K562 (cell line): ENCODE measurements around the gene KLHDC7A. TPM values are rescaled to one million over a fixed set of nuclear protein-coding genes. Genes with fewer than 3 reads are reported as not detected.

Experiments
- BDP1 ChIP-seq: IDR thresholded peaks from 3 replicates; pipeline ENCODE4 v1.6.1; 2011; ENCODE audit not compliant: insufficient read length, insufficient read depth
- CBFA2T3 ChIP-seq: fragments of 450-650 bp; IDR thresholded peaks from 2 replicates; pipeline ENCODE4 v1.6.1; 2017
- CHD4 ChIP-seq: fragments of 200-600 bp; sonication (generic); IDR thresholded peaks from 3 replicates; pipeline ENCODE4 v1.6.1; 2012; ENCODE audit warnings: low read depth, mild to moderate bottlenecking, mixed read lengths, low read length, inconsistent platforms; ENCODE audit not compliant: insufficient read depth, insufficient replicate concordance, poor library complexity, severe bottlenecking
- FOS ChIP-seq: IDR thresholded peaks from 3 replicates; pipeline ENCODE4 v1.6.1; 2011; ENCODE audit not compliant: insufficient read length; ENCODE audit errors: extremely low read depth
- FOXM1 ChIP-seq, 2 experiments: fragments of 450-650 bp in 1 of 2; sonication (generic) in 1 of 2; formaldehyde crosslinking in 1 of 2; IDR thresholded peaks; 2 replicates each; pipeline versions ENCODE4 v1.6.1 to v1.9.0; 2017 to 2022; ENCODE audit warnings: low read depth in 2 of 2, mild to moderate bottlenecking in 2 of 2, missing genetic modification reagents in 1 of 2, moderate library complexity in 1 of 2
- HIVEP1 ChIP-seq: fragments of 250-450 bp; sonication (Bioruptor Pico); IDR thresholded peaks from 2 replicates; pipeline ENCODE4 v1.4.0; 2020; ENCODE audit warnings: mild to moderate bottlenecking
- L3MBTL2 ChIP-seq: fragments of 450-650 bp; IDR thresholded peaks from 2 replicates; pipeline ENCODE4 v1.6.1; 2016; ENCODE audit warnings: mild to moderate bottlenecking, moderate library complexity
- MED1 ChIP-seq: sonication (generic); formaldehyde crosslinking; IDR thresholded peaks from 2 replicates; pipeline ENCODE4 v1.8.1; 2023; ENCODE audit warnings: missing genetic modification reagents, borderline replicate concordance
- NFIC ChIP-seq: fragments of 450-650 bp; IDR thresholded peaks from 2 replicates; pipeline ENCODE4 v1.6.1; 2017; ENCODE audit warnings: mild to moderate bottlenecking, inconsistent platforms
- PHB ChIP-seq: fragments of 250-450 bp; sonication (Bioruptor Pico); IDR thresholded peaks from 2 replicates; pipeline ENCODE4 v1.5.0; 2021
- PHB2 ChIP-seq: fragments of 450-650 bp; IDR thresholded peaks from 2 replicates; pipeline ENCODE4 v1.6.1; 2017; ENCODE audit warnings: low read depth
- POLR2AphosphoS2 ChIP-seq: IDR thresholded peaks from 2 replicates; pipeline ENCODE4 v1.6.1; 2012; ENCODE audit warnings: low read length, improper control_type of control experiment
- PRDM10 ChIP-seq: fragments of 450-650 bp; IDR thresholded peaks from 2 replicates; pipeline ENCODE4 v1.6.1; 2018; ENCODE audit not compliant: partially characterized antibody
- SIN3B ChIP-seq: fragments of 450-650 bp; IDR thresholded peaks from 2 replicates; pipeline ENCODE4 v1.6.1; 2017; ENCODE audit warnings: low read depth, mild to moderate bottlenecking, moderate library complexity
- SMARCC2 ChIP-seq: fragments of 450-650 bp; IDR thresholded peaks from 2 replicates; pipeline ENCODE4 v1.6.1; 2017; ENCODE audit warnings: antibody characterized with exemption, moderate library complexity, mild to moderate bottlenecking, low read depth
- SUPT5H ChIP-seq: fragments of 450-650 bp; IDR thresholded peaks from 2 replicates; pipeline ENCODE4 v1.6.1; 2016
- TCF3 ChIP-seq: sonication (generic); formaldehyde crosslinking; IDR thresholded peaks from 2 replicates; pipeline ENCODE4 v1.4.0; 2020; ENCODE audit warnings: mild to moderate bottlenecking, missing genetic modification reagents
- THRA ChIP-seq: fragments of 450-650 bp; IDR thresholded peaks from 2 replicates; pipeline ENCODE4 v1.6.1; 2017; ENCODE audit warnings: mild to moderate bottlenecking, moderate library complexity
- ZBTB8A ChIP-seq: fragments of 450-650 bp; IDR thresholded peaks from 2 replicates; pipeline ENCODE4 v1.6.1; 2018; ENCODE audit warnings: mild to moderate bottlenecking, moderate library complexity; ENCODE audit not compliant: partially characterized antibody
- ZC3H11A ChIP-seq: IDR thresholded peaks from 2 replicates; pipeline ENCODE4 v1.6.1; 2012; ENCODE audit warnings: low read depth, low read length, improper control_type of control experiment
- ZNF212 ChIP-seq: fragments of 450-650 bp; formaldehyde crosslinking; IDR thresholded peaks from 2 replicates; pipeline ENCODE4 v1.4.0; 2020; ENCODE audit warnings: mild to moderate bottlenecking
- ZNF23 ChIP-seq: fragments of 250-450 bp; sonication (Bioruptor Pico); IDR thresholded peaks from 2 replicates; pipeline ENCODE4 v1.4.0; 2020; ENCODE audit warnings: mild to moderate bottlenecking
- ZNF274 ChIP-seq: IDR thresholded peaks from 2 replicates; pipeline ENCODE4 v1.6.1; 2011; ENCODE audit warnings: low read depth, mild to moderate bottlenecking, low read length, moderate library complexity, borderline replicate concordance
- ZNF431 ChIP-seq: sonication (generic); formaldehyde crosslinking; IDR thresholded peaks from 2 replicates; pipeline ENCODE4 v1.8.0; 2022; ENCODE audit warnings: mild to moderate bottlenecking, missing genetic modification reagents
- ZNF507 ChIP-seq: conservative IDR thresholded peaks from 2 replicates; pipeline ENCODE4 v1.6.1; 2017; ENCODE audit warnings: missing genetic modification characterization, missing compliant biosample characterization
- ZNF699 ChIP-seq: fragments of 250-450 bp; sonication (Bioruptor Pico); IDR thresholded peaks from 2 replicates; pipeline ENCODE4 v1.8.0; 2021; ENCODE audit warnings: mild to moderate bottlenecking, moderate library complexity; ENCODE audit not compliant: insufficient replicate concordance
- polyA plus RNA-seq, 8 experiments: library from polyadenylated mRNA; depleted of rRNA in 4 of 8; stranded (reverse) in 5 of 8; unstranded in 3 of 8; fragments of >200 nt; fragmentation: Nextera tagmentation in 2 of 8; fragmentation: Illumina TruSeq in 1 of 8; extraction: Ambion mirVana in 2 of 8; extraction: Trizol in 1 of 8; gene quantifications; 2 replicates each; pipeline versions ENCODE4 v1.2.1 to v1.2.3, GENCODE V29; 2011 to 2014; ENCODE audit warnings: inconsistent platforms in 1 of 8, missing spikeins in 1 of 8
- total RNA-seq, 7 experiments: library from RNA; depleted of rRNA in 6 of 7; stranded (reverse); fragments of >200 nt in 6 of 7; fragmentation: Illumina TruSeq in 2 of 7; extraction: Trizol in 2 of 7; gene quantifications; 2 replicates each; pipeline versions ENCODE4 v1.2.1 to v1.2.3, GENCODE V29; 2011 to 2021; ENCODE audit warnings: low replicate concordance in 1 of 7

The KLHDC7A gene
- total and polyA plus RNA-seq, 9 of the 15 experiments (the other 6 are each of a cell fraction or from before 2014, with no cell fraction given) = 0.01 to 0.02 (median 0.01) TPM; not detected in 6

- no peak for TF ChIP-seq ZNF274
- no peak for TF ChIP-seq PHB (CRISPR knock-in tag)
- peak; percentile 93 for TF ChIP-seq TCF3
- TF ChIP-seq ZNF699 (CRISPR knock-in tag) = no peak
- 0 out of 2 replicates have a peak, but pooled peaks have one; percentile 45 for TF ChIP-seq FOXM1 (IDR thresholded peaks at IDR 0.05; ENCODE audit: low read depth)
- no peak for TF ChIP-seq FOXM1 (CRISPR knock-in tag; IDR thresholded peaks at IDR 0.05; ENCODE audit: low read depth)
- TF ChIP-seq CHD4 = no peak
- TF ChIP-seq THRA = no peak
- TF ChIP-seq POLR2AphosphoS2 = no peak
- TF ChIP-seq BDP1 = no peak
- TF ChIP-seq PRDM10 = peak; percentile 76
- TF ChIP-seq NFIC = peak; percentile 82
- no peak for TF ChIP-seq ZC3H11A
- peak; percentile 92 for TF ChIP-seq CBFA2T3
- TF ChIP-seq ZNF212 (CRISPR knock-in tag) = no peak
- peak; percentile 82 for TF ChIP-seq SMARCC2
- no peak for TF ChIP-seq ZNF23 (CRISPR knock-in tag)
- TF ChIP-seq ZNF431 (CRISPR knock-in tag) = no peak
- 0 out of 2 replicates have a peak, but pooled peaks have one; percentile 14 for TF ChIP-seq L3MBTL2
- TF ChIP-seq ZNF507 (tag) = no peak
- no peak for TF ChIP-seq FOS
- TF ChIP-seq ZBTB8A = no peak
- TF ChIP-seq PHB2 = peak; percentile 54; the same call in 1 of the 2 replicates
- TF ChIP-seq SUPT5H = no peak
- TF ChIP-seq SIN3B = no peak
- TF ChIP-seq MED1 (CRISPR knock-in tag) = no peak
- TF ChIP-seq HIVEP1 (CRISPR knock-in tag) = no peak
Measured at GRCh38 chr1:18530587-18531502, 50.1 kb downstream of the KLHDC7A start (continued).
